ENCODE results near the gene ZNF532. TPM values are rescaled to one million over a fixed set of nuclear protein-coding genes. Genes with fewer than 3 reads are reported as not detected.

The ZNF532 gene
- total RNA-seq, 6 donors from 2014 or later: 35.6 to 76.5 (median 42.9) TPM

GRCh38 chr18:58903533-58903932 lies 38.9 kb downstream of the ZNF532 start:
- Histone ChIP-seq H3K9me3 (no peaks in the 10 kb centered on the region), H3K27ac (no peak overlapping the region), H3K4me3 (no peak overlapping the region), H3K4me1 (peaks cover 0 to 9% (median 4%) of the 10 kb centered on the region in 4 donors), H3K27me3 (no peaks in the 10 kb centered on the region), H3K36me3 (peaks cover 0 to 12% (median 3%) of the 10 kb centered on the region in 4 donors)
- ATAC-seq (ENCODE audit: low FRiP score in 2 of 2) (no peak), DNase-seq (no peak)
- 91 to 92% methylated on average over 7 of the region's 7 CpGs for WGBS, 2 donors
- TF ChIP-seq CTCF (IDR thresholded peaks at IDR 0.05) (no peak), POLR2A (IDR thresholded peaks at IDR 0.05) (no peak), EP300 (IDR thresholded peaks at IDR 0.05) (no peak), POLR2AphosphoS5 (IDR thresholded peaks at IDR 0.05) (no peak)

- Histone ChIP-seq H3K27me3 (no peaks in the 10 kb centered on the region), H3K4me3 (no peak overlapping the region), H3K4me1 (peaks cover 0 to 11% (median 3%) of the 10 kb centered on the region in 4 donors), H3K36me3 (peaks cover 0 to 8% (median 0%) of the 10 kb centered on the region in 4 donors), H3K27ac (peak overlapping the region in 1 of 4 donors; percentile 27), H3K9me3 (no peaks in the 10 kb centered on the region)
- ATAC-seq (ENCODE audit: low FRiP score in 2 of 2) (no peak), DNase-seq (no peak)
- no peak for TF ChIP-seq POLR2A (IDR thresholded peaks at IDR 0.05)
- no peak for TF ChIP-seq EP300 (IDR thresholded peaks at IDR 0.05)
- no peak for TF ChIP-seq CTCF (IDR thresholded peaks at IDR 0.05)
- no peak for TF ChIP-seq POLR2AphosphoS5 (IDR thresholded peaks at IDR 0.05)
- WGBS, 2 donors: 73 to 77% methylated on average over 8 to 10 of the region's 10 CpGs
Measured at GRCh38 chr18:58905777-58906428, 41.2 kb downstream of the ZNF532 start.

- ATAC-seq (ENCODE audit: low FRiP score in 2 of 2): no peak
- Histone ChIP-seq H3K9me3 (no peaks in the 10 kb centered on the region), H3K4me1 (peaks cover 6 to 31% (median 16%) of the 10 kb centered on the region in 4 donors), H3K4me3 (no peak overlapping the region), H3K27me3 (no peaks in the 10 kb centered on the region), H3K27ac (peak overlapping the region in 2 of 4 donors; percentile 7 to 9), H3K36me3 (peaks cover 0 to 3% (median 0%) of the 10 kb centered on the region in 4 donors)
- TF ChIP-seq POLR2A (IDR thresholded peaks at IDR 0.05) (no peak), EP300 (IDR thresholded peaks at IDR 0.05) (no peak), CTCF (IDR thresholded peaks at IDR 0.05) (no peak), POLR2AphosphoS5 (IDR thresholded peaks at IDR 0.05) (no peak)
- 62 to 63% methylated on average over 1 of the region's 1 CpG for WGBS, 2 donors
- no peak for DNase-seq
Measured at GRCh38 chr18:58908006-58908405, 43.3 kb downstream of the ZNF532 start.

GRCh38 chr18:58909521-58909920 lies 44.8 kb downstream of the ZNF532 start:
- TF ChIP-seq CTCF (IDR thresholded peaks at IDR 0.05): no peak
- TF ChIP-seq POLR2A (IDR thresholded peaks at IDR 0.05): no peak
- TF ChIP-seq EP300 (IDR thresholded peaks at IDR 0.05): no peak
- TF ChIP-seq POLR2AphosphoS5 (IDR thresholded peaks at IDR 0.05): no peak
- ATAC-seq (ENCODE audit: low FRiP score in 2 of 2) (no peak), DNase-seq (no peak)
- no peaks in the 10 kb centered on the region for H3K9me3 ChIP-seq
- peaks cover 13 to 31% (median 22%) of the 10 kb centered on the region in 4 donors for H3K4me1 ChIP-seq
- 88 to 91% methylated on average over 8 of the region's 8 CpGs for WGBS, 2 donors
- H3K27ac ChIP-seq: no peak overlapping the region
- H3K4me3 ChIP-seq: no peak overlapping the region
- no peaks in the 10 kb centered on the region for H3K27me3 ChIP-seq
- H3K36me3 ChIP-seq: peaks cover 0 to 3% (median 0%) of the 10 kb centered on the region in 4 donors

- Histone ChIP-seq H3K9me3 (no peaks in the 10 kb centered on the region), H3K27ac (peak overlapping the region; percentile 34 to 80 (median 48)), H3K4me3 (no peak overlapping the region), H3K4me1 (peaks cover 13 to 26% (median 22%) of the 10 kb centered on the region in 4 donors), H3K27me3 (no peaks in the 10 kb centered on the region), H3K36me3 (no peaks in the 10 kb centered on the region)
- ATAC-seq (ENCODE audit: low FRiP score in 2 of 2) (no peak), DNase-seq (no peak)
- TF ChIP-seq EP300 (IDR thresholded peaks at IDR 0.05) (no peak), POLR2AphosphoS5 (IDR thresholded peaks at IDR 0.05) (no peak), POLR2A (IDR thresholded peaks at IDR 0.05) (no peak), CTCF (IDR thresholded peaks at IDR 0.05) (no peak)
- WGBS, 2 donors: 75 to 82% methylated on average over 4 of the region's 4 CpGs
Measured at GRCh38 chr18:58911241-58911640, 46.6 kb downstream of the ZNF532 start.

Data from upper lobe of left lung (tissue), 6 donors.